Stimulated activated CD4-positive, alpha-beta T cell treated with anti-CD3 and anti-CD28 coated beads, Interleukin-4, amount 100 ng/mL, for 4 hours (primary cell): ENCODE data around the gene TNS1.
"Not testable (repeated sequence)": the region's sequence is repeated elsewhere in the genome, so short reads cannot be mapped to it uniquely, and the experiment has no call there.

Experiments
- DNase-seq, 2 experiments: peaks; one replicate each; pipeline ENCODE4 v3.0.0-alpha.2; 2020

TNS1 gene

GRCh38 chr2:218029366-218030360, 26.9 kb upstream of the TNS1 start:
- no peak for DNase-seq

- no peak for DNase-seq
Measured at GRCh38 chr2:218028562-218029348, 26.0 kb upstream of the TNS1 start.

- no peak for DNase-seq
Measured at GRCh38 chr2:218028189-218028495, 25.3 kb upstream of the TNS1 start.

GRCh38 chr2:218027426-218028188, 24.8 kb upstream of the TNS1 start:
- no peak for DNase-seq

- DNase-seq = no peak
Measured at GRCh38 chr2:218026676-218027425, 24.1 kb upstream of the TNS1 start.

GRCh38 chr2:218026244-218026643, 23.4 kb upstream of the TNS1 start:
- DNase-seq = no peak

GRCh38 chr2:218024871-218025270, 22.1 kb upstream of the TNS1 start:
- DNase-seq = no peak

GRCh38 chr2:218024336-218024735, 21.5 kb upstream of the TNS1 start:
- no peak for DNase-seq

GRCh38 chr2:218023636-218024035, 20.8 kb upstream of the TNS1 start:
- no peak for DNase-seq

- no peak for DNase-seq
Measured at GRCh38 chr2:218022851-218023530, 20.2 kb upstream of the TNS1 start.

GRCh38 chr2:218022131-218022850, 19.5 kb upstream of the TNS1 start:
- DNase-seq = no peak

- DNase-seq = no peak
Measured at GRCh38 chr2:218021536-218022071, 18.8 kb upstream of the TNS1 start.

GRCh38 chr2:218020966-218021535, 18.3 kb upstream of the TNS1 start:
- DNase-seq = no peak

- DNase-seq = no peak
Measured at GRCh38 chr2:218020281-218020680, 17.5 kb upstream of the TNS1 start.

GRCh38 chr2:218019411-218020060, 16.7 kb upstream of the TNS1 start:
- no peak for DNase-seq

GRCh38 chr2:218018842-218019125, 16.0 kb upstream of the TNS1 start:
- DNase-seq = not testable (repeated sequence)

GRCh38 chr2:218017211-218018053, 14.6 kb upstream of the TNS1 start:
- no peak for DNase-seq

GRCh38 chr2:218016810-218017209, 14.0 kb upstream of the TNS1 start:
- no peak for DNase-seq
